Measurements from ENCODE around the gene FHOD3. TPM values are rescaled to one million over a fixed set of nuclear protein-coding genes. Genes with fewer than 3 reads are reported as not detected.

FHOD3 gene
- total RNA-seq, 1 experiment from 2014 or later: 10.6 TPM

DNA sequence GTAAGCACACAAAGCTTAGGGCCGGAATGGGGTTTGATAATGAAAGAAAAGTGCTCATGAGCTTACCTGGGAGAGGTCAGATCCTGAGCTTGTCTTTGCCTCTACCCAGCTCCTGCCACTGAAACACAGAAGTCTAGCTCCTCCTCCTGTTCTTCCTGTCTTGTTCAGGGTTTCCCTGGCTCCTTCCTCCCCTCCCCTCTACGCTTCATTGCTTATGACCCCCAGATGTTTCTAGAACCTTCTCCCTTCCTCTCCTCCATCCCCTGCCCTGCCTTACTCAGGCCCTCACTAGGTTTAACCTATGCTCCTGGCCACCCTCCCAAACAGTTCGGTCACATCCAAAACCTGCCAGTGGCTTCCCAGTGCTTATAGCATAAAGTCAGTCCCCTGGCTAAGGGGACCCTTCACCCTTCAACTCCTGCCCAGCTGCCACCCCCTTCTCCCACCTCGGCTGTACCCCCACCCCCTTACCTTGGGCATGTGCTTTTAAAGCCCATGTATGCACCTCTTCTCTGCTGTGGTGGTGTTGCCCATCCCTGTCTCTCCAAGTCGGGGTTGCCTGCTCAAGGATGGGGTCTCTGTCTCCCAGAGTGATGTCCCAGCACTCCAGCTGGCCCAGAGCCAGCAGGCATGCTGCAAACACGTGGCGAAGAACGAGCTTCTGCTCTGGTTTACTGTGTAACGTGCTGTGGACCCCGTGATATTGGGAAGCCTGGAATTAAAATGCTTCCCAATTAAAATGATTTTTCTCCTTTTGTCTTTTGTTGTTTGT, 297.7 kb downstream of the FHOD3 start:
- Histone ChIP-seq H3K79me2 (ENCODE audit: low read depth) (no peaks in the 10 kb centered on the region), H3K9me2 (ENCODE audit: insufficient read depth) (no peaks in the 10 kb centered on the region), H4K20me1 (ENCODE audit: insufficient read depth) (no peaks in the 10 kb centered on the region), H3F3A (ENCODE audit: insufficient read depth, low read depth) (no peaks in the 10 kb centered on the region), H3K4me2 (no peak overlapping the region), H3K27me3 (ENCODE audit: insufficient read depth, low read depth) (no peaks in the 10 kb centered on the region), H3K9me3 (ENCODE audit: insufficient read depth, low read depth) (no peaks in the 10 kb centered on the region), H3K4me3 (no peak overlapping the region), H3K4me1 (replicated peaks; ENCODE audit: insufficient read depth) (no peaks in the 10 kb centered on the region), H2AFZ (no peak overlapping the region), H3K36me3 (ENCODE audit: low read depth) (no peaks in the 10 kb centered on the region), H3K27ac (no peak overlapping the region)
- ChIA-PET POLR2A (ENCODE audit: unreplicated experiment) (no interaction called here), CTCF (no interaction called here)
- DNase-seq: no peak
- no TSS peak for BruUV-seq (replicated peaks)
- no peak for TF ChIP-seq EZH2 (IDR thresholded peaks at IDR 0.05; ENCODE audit: low read depth)
- TF ChIP-seq, protein P1, sequence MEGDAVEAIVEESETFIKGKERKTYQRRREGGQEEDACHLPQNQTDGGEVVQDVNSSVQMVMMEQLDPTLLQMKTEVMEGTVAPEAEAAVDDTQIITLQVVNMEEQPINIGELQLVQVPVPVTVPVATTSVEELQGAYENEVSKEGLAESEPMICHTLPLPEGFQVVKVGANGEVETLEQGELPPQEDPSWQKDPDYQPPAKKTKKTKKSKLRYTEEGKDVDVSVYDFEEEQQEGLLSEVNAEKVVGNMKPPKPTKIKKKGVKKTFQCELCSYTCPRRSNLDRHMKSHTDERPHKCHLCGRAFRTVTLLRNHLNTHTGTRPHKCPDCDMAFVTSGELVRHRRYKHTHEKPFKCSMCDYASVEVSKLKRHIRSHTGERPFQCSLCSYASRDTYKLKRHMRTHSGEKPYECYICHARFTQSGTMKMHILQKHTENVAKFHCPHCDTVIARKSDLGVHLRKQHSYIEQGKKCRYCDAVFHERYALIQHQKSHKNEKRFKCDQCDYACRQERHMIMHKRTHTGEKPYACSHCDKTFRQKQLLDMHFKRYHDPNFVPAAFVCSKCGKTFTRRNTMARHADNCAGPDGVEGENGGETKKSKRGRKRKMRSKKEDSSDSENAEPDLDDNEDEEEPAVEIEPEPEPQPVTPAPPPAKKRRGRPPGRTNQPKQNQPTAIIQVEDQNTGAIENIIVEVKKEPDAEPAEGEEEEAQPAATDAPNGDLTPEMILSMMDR (conservative IDR thresholded peaks at IDR 0.05): no peak
- intact Hi-C loops (cut with micrococcal nuclease; ENCODE audit: unreplicated experiment): no loop called here

DNA sequence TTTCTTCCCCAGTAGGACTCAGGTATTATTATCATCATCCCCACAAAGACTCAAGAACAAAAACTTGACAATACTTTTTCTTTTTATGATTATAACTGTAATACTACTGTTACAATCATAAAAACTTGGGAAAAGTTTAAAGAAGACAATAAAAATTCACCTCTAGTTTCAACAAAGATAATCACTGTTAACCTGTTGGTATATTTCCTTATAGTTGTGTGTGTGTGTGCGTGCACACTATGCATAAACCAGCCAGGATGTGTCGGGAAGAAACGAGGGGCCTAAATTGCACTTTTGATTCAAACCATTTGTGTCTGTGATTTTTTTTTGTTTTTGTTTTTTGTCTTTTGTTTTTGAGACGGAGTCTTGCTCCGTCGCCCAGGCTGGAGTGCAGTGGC, 298.3 kb downstream of the FHOD3 start:
- TF ChIP-seq EZH2 (IDR thresholded peaks at IDR 0.05; ENCODE audit: low read depth): no peak
- Histone ChIP-seq H3K27ac (no peak overlapping the region), H3F3A (ENCODE audit: insufficient read depth, low read depth) (no peaks in the 10 kb centered on the region), H3K4me2 (no peak overlapping the region), H4K20me1 (ENCODE audit: insufficient read depth) (no peaks in the 10 kb centered on the region), H2AFZ (no peak overlapping the region), H3K4me1 (replicated peaks; ENCODE audit: insufficient read depth) (no peaks in the 10 kb centered on the region), H3K9me3 (ENCODE audit: insufficient read depth, low read depth) (no peaks in the 10 kb centered on the region), H3K79me2 (ENCODE audit: low read depth) (no peaks in the 10 kb centered on the region), H3K27me3 (ENCODE audit: insufficient read depth, low read depth) (no peaks in the 10 kb centered on the region), H3K9me2 (ENCODE audit: insufficient read depth) (no peaks in the 10 kb centered on the region), H3K4me3 (no peak overlapping the region), H3K36me3 (ENCODE audit: low read depth) (no peaks in the 10 kb centered on the region)
- DNase-seq: no peak
- intact Hi-C loops (cut with micrococcal nuclease; ENCODE audit: unreplicated experiment): no loop called here
- ChIA-PET POLR2A (ENCODE audit: unreplicated experiment) (no interaction called here), CTCF (no interaction called here)
- BruUV-seq (replicated peaks): no TSS peak

DNA sequence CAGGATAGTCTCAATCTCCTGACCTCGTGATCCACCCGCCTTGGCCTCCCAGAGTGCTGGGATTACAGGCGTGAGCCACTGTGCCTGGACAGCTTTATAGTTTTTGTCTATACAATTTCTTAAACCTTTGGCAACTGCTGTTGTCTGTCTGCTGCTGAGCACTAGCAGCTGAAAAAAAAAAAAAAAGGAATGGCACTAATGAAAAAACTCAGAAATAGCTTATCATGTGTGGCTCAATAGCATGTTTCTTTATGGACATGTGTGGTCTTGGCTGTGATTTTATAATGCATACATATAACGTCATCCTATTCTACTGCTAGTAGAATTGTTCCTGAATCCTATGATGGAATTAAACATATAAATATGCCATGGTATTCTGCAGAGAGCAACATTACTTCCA, 300.1 kb downstream of the FHOD3 start:
- H3F3A ChIP-seq (ENCODE audit: insufficient read depth, low read depth): no peaks in the 10 kb centered on the region
- no peak for TF ChIP-seq EZH2 (IDR thresholded peaks at IDR 0.05; ENCODE audit: low read depth)
- TF ChIP-seq, protein P1 (conservative IDR thresholded peaks at IDR 0.05): no peak
- no TSS peak for BruUV-seq (replicated peaks)

DNA sequence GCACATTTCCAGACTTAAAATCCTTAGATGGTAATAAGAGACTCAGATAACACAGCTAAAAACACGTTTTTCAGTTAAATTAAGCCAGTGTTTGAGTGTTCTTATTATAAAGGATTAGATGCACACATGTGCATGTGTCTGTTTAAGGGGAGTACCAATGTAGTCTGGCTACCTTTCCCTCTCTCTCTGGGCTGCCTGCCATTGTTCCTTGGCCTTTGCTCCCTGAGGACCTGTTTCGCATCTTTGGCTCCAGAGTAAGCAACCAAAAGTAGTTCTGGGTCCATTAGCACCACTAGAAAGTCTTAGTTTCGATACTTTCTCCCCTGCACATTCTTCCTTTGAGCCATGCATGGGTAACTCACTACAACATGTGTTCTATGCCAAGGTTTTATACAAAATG, 303.0 kb downstream of the FHOD3 start:
- no peak overlapping the region for H3K4me3 ChIP-seq
- no peak overlapping the region for H3K27ac ChIP-seq
- DNase-seq: no peak
- POLR2A ChIA-PET (ENCODE audit: unreplicated experiment): no interaction called here
- no peaks in the 10 kb centered on the region for H3K79me2 ChIP-seq (ENCODE audit: low read depth)
- H3K9me2 ChIP-seq (ENCODE audit: insufficient read depth): no peaks in the 10 kb centered on the region
- intact Hi-C loops (cut with micrococcal nuclease; ENCODE audit: unreplicated experiment): no loop called here
- no peaks in the 10 kb centered on the region for H3K27me3 ChIP-seq (ENCODE audit: insufficient read depth, low read depth)
- H3K4me2 ChIP-seq: no peak overlapping the region
- no peaks in the 10 kb centered on the region for H3F3A ChIP-seq (ENCODE audit: insufficient read depth, low read depth)
- no peaks in the 10 kb centered on the region for H4K20me1 ChIP-seq (ENCODE audit: insufficient read depth)
- no peak overlapping the region for H2AFZ ChIP-seq
- no TSS peak for BruUV-seq (replicated peaks)
- TF ChIP-seq, protein P1 (conservative IDR thresholded peaks at IDR 0.05): no peak
- TF ChIP-seq EZH2 (IDR thresholded peaks at IDR 0.05; ENCODE audit: low read depth): no peak
- no peaks in the 10 kb centered on the region for H3K36me3 ChIP-seq (ENCODE audit: low read depth)
- no peaks in the 10 kb centered on the region for H3K4me1 ChIP-seq (replicated peaks; ENCODE audit: insufficient read depth)
- H3K9me3 ChIP-seq (ENCODE audit: insufficient read depth, low read depth): no peaks in the 10 kb centered on the region
- CTCF ChIA-PET: no interaction called here

More for the DNA sequence above, 300.1 kb downstream of the FHOD3 start:
- no peaks in the 10 kb centered on the region for H3K4me1 ChIP-seq (replicated peaks; ENCODE audit: insufficient read depth)
- no peak overlapping the region for H3K27ac ChIP-seq
- no peak overlapping the region for H2AFZ ChIP-seq
- H3K9me2 ChIP-seq (ENCODE audit: insufficient read depth): no peaks in the 10 kb centered on the region
- no peaks in the 10 kb centered on the region for H3K9me3 ChIP-seq (ENCODE audit: insufficient read depth, low read depth)
- H3K27me3 ChIP-seq (ENCODE audit: insufficient read depth, low read depth): no peaks in the 10 kb centered on the region
- no peak for DNase-seq
- no peaks in the 10 kb centered on the region for H3K36me3 ChIP-seq (ENCODE audit: low read depth)
- POLR2A ChIA-PET (ENCODE audit: unreplicated experiment): interaction anchor here (0.6 kb wide), 1 partner anchor 367 kb away, joined by 10 read pairs; no protein-coding TSS in a partner anchor
- H3K4me2 ChIP-seq: no peak overlapping the region
- no peak overlapping the region for H3K4me3 ChIP-seq
- intact Hi-C loops (cut with micrococcal nuclease; ENCODE audit: unreplicated experiment): no loop called here
- no peaks in the 10 kb centered on the region for H3K79me2 ChIP-seq (ENCODE audit: low read depth)
- CTCF ChIA-PET: no interaction called here
- no peaks in the 10 kb centered on the region for H4K20me1 ChIP-seq (ENCODE audit: insufficient read depth)

Measured in PC-9 (cell line).